PFSK-1 (cell line): ENCODE data around the gene ARSK.
A peak's percentile ranks its signal among the peaks of the same experiment; 100 is the strongest.

ENCODE experiments used
- FOXP2 ChIP-seq: optimal IDR thresholded peaks from 2 replicates; pipeline ENCODE3; 2011; ENCODE audit warnings: borderline replicate concordance, control low read depth, inconsistent platforms; ENCODE audit not compliant: insufficient read depth; ENCODE audit errors: extremely low read length, extremely low read depth
- POLR2AphosphoS5 ChIP-seq: IDR thresholded peaks from 2 replicates; pipeline ENCODE4 v1.6.1; 2012; ENCODE audit warnings: low read depth, mild to moderate bottlenecking, control low read depth, low read length, moderate library complexity
- REST ChIP-seq, 2 experiments: IDR thresholded peaks; 2 replicates each; pipeline versions ENCODE4 v1.6.1 to v1.8.0; 2011 to 2012; ENCODE audit warnings: low read depth in 2 of 2, low read length in 2 of 2, control low read depth in 1 of 2, inconsistent platforms in 1 of 2, mild to moderate bottlenecking in 1 of 2, moderate library complexity in 1 of 2; ENCODE audit not compliant: insufficient read depth in 1 of 2
- SIN3A ChIP-seq: IDR thresholded peaks from 2 replicates; pipeline ENCODE4 v1.6.1; 2012; ENCODE audit warnings: mild to moderate bottlenecking, low read length, moderate library complexity, borderline replicate concordance; ENCODE audit not compliant: insufficient read depth
- TAF1 ChIP-seq: IDR thresholded peaks from 2 replicates; pipeline ENCODE4 v1.6.1; 2012; ENCODE audit warnings: low read length, control low read depth, borderline replicate concordance; ENCODE audit not compliant: insufficient read depth

Gene ARSK

GRCh38 chr5:95617057-95617456, 62.2 kb downstream of the ARSK start:
- TF ChIP-seq FOXP2: no peak
- TF ChIP-seq REST (IDR thresholded peaks at IDR 0.05; ENCODE audit: insufficient read depth in 1 of 2, low read depth in 2 of 2, low read length in 2 of 2): no peak
- TF ChIP-seq POLR2AphosphoS5: no peak
- TF ChIP-seq TAF1: no peak
- no peak for TF ChIP-seq SIN3A

DNA sequence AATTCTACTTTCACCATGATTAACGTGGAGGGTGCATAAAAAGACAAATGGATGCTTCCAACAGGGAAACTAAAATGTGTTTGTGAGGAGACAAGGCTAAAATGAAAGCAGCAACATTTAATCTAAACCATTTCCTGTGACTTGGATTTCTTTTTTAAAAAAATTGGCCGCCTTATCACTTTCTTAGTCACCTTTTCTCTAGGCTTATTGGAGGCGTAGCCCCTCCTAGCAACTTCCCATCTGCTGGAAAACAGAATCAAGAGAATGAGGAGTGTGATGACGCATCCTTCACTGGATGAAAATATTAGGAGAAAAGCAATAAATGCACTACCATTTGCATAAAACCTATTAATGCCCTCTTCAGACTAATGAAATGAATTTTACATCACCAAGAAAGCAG, 64.2 kb downstream of the ARSK start:
- TF ChIP-seq POLR2AphosphoS5 (no peak), SIN3A (no peak)

DNA sequence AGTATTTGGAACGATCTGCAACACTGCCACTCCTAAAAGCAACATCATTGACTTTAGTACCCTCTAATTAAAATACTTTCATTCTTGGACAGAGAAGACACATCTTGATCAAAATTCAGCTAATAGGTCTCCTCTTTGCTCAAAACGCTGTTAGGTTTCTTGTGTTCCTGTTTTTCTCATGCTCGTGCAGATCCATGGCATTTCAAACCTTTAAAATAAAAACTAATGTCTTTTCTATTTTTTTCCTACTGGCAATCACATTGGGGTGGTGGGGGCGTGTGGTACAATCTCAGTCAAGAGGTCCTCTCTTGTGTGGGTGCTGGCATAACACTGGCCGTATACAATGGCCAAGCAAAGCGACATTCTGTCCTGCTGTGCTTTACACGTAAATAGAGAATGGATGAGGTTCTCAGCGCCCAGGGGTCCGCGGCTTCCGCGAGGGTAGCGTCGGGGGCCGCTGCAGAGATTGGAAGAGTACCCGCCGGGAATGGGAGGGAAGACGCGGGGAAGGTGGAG, 64.7 kb downstream of the ARSK start:
- no peak for TF ChIP-seq FOXP2
- TF ChIP-seq POLR2AphosphoS5: no peak
- TF ChIP-seq TAF1: no peak
- no peak for TF ChIP-seq SIN3A
- TF ChIP-seq REST (IDR thresholded peaks at IDR 0.05; ENCODE audit: insufficient read depth in 1 of 2, low read depth in 2 of 2, low read length in 2 of 2): no peak

- TF ChIP-seq FOXP2 (peak; percentile 37), SIN3A (no peak), TAF1 (no peak)
These were observed 65.3 kb downstream of the ARSK start, which contains the start of gene GPR150 for GRCh38 chr5:95620030-95620869. GPR150 (plus strand) TSS chr5:95620087; CDS start chr5:95620276, 189 bp downstream.

DNA sequence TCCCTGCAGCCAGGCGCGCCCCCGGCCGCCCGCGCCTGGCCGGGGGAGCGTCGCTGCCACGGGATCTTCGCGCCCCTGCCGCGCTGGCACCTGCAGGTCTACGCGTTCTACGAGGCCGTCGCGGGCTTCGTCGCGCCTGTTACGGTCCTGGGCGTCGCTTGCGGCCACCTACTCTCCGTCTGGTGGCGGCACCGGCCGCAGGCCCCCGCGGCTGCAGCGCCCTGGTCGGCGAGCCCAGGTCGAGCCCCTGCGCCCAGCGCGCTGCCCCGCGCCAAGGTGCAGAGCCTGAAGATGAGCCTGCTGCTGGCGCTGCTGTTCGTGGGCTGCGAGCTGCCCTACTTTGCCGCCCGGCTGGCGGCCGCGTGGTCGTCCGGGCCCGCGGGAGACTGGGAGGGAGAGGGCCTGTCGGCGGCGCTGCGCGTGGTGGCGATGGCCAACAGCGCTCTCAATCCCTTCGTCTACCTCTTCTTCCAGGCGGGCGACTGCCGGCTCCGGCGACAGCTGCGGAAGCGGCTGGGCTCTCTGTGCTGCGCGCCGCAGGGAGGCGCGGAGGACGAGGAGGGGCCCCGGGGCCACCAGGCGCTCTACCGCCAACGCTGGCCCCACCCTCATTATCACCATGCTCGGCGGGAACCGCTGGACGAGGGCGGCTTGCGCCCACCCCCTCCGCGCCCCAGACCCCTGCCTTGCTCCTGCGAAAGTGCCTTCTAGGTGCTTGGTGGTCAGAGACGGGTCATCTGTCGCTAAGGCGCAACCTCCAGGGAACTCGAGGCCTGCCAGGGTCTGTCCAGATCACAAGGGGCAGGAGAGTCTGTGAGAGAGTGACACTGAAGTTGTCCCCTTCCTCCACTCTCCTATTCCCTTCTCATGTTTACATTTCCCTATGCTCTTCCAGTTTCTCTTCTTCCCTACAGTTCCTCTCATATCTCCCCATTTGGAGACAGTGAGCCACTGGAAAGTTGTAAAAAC, 66.3 kb downstream of the ARSK start:
- TF ChIP-seq TAF1 (no peak), SIN3A (no peak), REST (IDR thresholded peaks at IDR 0.05; ENCODE audit: insufficient read depth in 1 of 2, low read depth in 2 of 2, low read length in 2 of 2) (no peak), POLR2AphosphoS5 (no peak), FOXP2 (no peak)
